ENCODE results near the gene AEN. TPM values are rescaled to one million over a fixed set of nuclear protein-coding genes. Genes with fewer than 3 reads are reported as not detected.

AEN gene
- total and polyA plus RNA-seq, 8 donors, result 8.9 to 26.8 (median 15.1) TPM

GRCh38 chr15:88579322-88579721, 41.8 kb upstream of the AEN start:
- ATAC-seq (no peak), DNase-seq (no peak), FAIRE-seq (no peak)
- TF ChIP-seq CTCF (IDR thresholded peaks at IDR 0.05), result no peak
- intact Hi-C loops (cut with DNase I), result no loop called here
- H3K27ac ChIP-seq, result no peak overlapping the region
- no peaks in the 10 kb centered on the region for H3K36me3 ChIP-seq
- H3K4me1 ChIP-seq, result no peaks in the 10 kb centered on the region
- H3K4me3 ChIP-seq, result no peak overlapping the region
- 56 to 67% methylated on average over 3 of the region's 3 CpGs for WGBS, 2 donors
- no peaks in the 10 kb centered on the region for H3K9me3 ChIP-seq
- no peaks in the 10 kb centered on the region for H3K27me3 ChIP-seq

- no peak for FAIRE-seq
Observed at GRCh38 chr15:88580532-88580931, 40.6 kb upstream of the AEN start.

GRCh38 chr15:88586401-88587162, 34.6 kb upstream of the AEN start:
- Histone ChIP-seq H3K4me1 (no peaks in the 10 kb centered on the region), H3K27me3 (no peaks in the 10 kb centered on the region), H3K36me3 (no peaks in the 10 kb centered on the region), H3K4me3 (no peak overlapping the region), H3K27ac (no peak overlapping the region), H3K9me3 (no peaks in the 10 kb centered on the region)
- no peak for ATAC-seq
- DNase-seq, result no peak
- no peak for TF ChIP-seq CTCF (IDR thresholded peaks at IDR 0.05)
- FAIRE-seq, result no peak
- intact Hi-C loops (cut with DNase I), result no loop called here
- 49 to 52% methylated on average over 4 of the region's 4 CpGs for WGBS, 2 donors

More at GRCh38 chr15:88580532-88580931, 40.6 kb upstream of the AEN start:
- no peak overlapping the region for H3K4me3 ChIP-seq
- 40 to 43% methylated on average over 4 of the region's 4 CpGs for WGBS, 2 donors
- no peak for TF ChIP-seq CTCF (IDR thresholded peaks at IDR 0.05)
- H3K36me3 ChIP-seq, result no peaks in the 10 kb centered on the region
- no peak for DNase-seq
- peak in 2 of 4 donors; percentile 32 to 38 for ATAC-seq
- no peaks in the 10 kb centered on the region for H3K4me1 ChIP-seq
- intact Hi-C loops (cut with DNase I), result no loop called here
- H3K27me3 ChIP-seq, result no peaks in the 10 kb centered on the region
- H3K9me3 ChIP-seq, result no peaks in the 10 kb centered on the region
- H3K27ac ChIP-seq, result no peak overlapping the region

- TF ChIP-seq CTCF (IDR thresholded peaks at IDR 0.05), result no peak
- no peak for DNase-seq
- H3K36me3 ChIP-seq, result no peaks in the 10 kb centered on the region
- intact Hi-C loops (cut with DNase I), result no loop called here
- FAIRE-seq, result no peak
- no peaks in the 10 kb centered on the region for H3K27me3 ChIP-seq
- ATAC-seq, result no peak
- H3K4me3 ChIP-seq, result no peak overlapping the region
- no peak overlapping the region for H3K27ac ChIP-seq
- WGBS, 2 donors, result 59 to 65% methylated on average over 6 of the region's 6 CpGs
- H3K9me3 ChIP-seq, result no peaks in the 10 kb centered on the region
- no peaks in the 10 kb centered on the region for H3K4me1 ChIP-seq
Observed at GRCh38 chr15:88590759-88591158, 30.4 kb upstream of the AEN start.

GRCh38 chr15:88591384-88591783, 29.8 kb upstream of the AEN start:
- Histone ChIP-seq H3K27ac (no peak overlapping the region), H3K27me3 (no peaks in the 10 kb centered on the region), H3K4me1 (no peaks in the 10 kb centered on the region), H3K9me3 (no peaks in the 10 kb centered on the region), H3K36me3 (no peaks in the 10 kb centered on the region), H3K4me3 (no peak overlapping the region)
- DNase-seq (no peak), FAIRE-seq (no peak), ATAC-seq (no peak)
- TF ChIP-seq CTCF (IDR thresholded peaks at IDR 0.05), result no peak
- intact Hi-C loops (cut with DNase I), result no loop called here

Data from pancreas (tissue), 10 donors.